GM21447 (cell line): ENCODE results near the gene MUC4.
"Not testable (repeated sequence)": the region's sequence is repeated elsewhere in the genome, so short reads cannot be mapped to it uniquely, and the experiment has no call there.

Experiments
- ATAC-seq: cut with Tn5 transposase; IDR thresholded peaks from one replicate; pipeline ENCODE4 v1.9.1; 2021; ENCODE audit not compliant: unreplicated experiment

The MUC4 gene

GRCh38 chr3:195813916-195814640 is 2.3 kb upstream of the MUC4 start:
- ATAC-seq = no peak

DNA sequence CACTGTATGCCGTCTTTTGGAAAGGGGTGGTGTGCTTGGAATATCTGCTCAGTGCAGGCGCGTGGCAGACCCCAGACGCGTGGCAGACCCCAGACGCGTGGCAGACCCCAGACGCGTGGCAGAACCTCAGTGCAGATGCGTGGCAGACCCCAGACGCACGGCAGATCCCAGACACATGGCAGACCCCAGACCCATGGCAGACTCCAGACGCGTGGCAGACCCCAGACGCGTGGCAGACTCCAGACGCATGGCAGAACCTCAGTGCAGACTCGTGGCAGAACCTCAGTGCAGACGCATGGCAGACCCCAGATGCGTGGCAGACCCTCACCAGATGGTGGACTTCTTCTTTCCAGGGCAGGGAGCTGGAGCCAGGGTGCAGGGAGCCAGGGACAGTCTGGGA is 637 bp upstream of the MUC4 start:
- no peak for ATAC-seq

DNA sequence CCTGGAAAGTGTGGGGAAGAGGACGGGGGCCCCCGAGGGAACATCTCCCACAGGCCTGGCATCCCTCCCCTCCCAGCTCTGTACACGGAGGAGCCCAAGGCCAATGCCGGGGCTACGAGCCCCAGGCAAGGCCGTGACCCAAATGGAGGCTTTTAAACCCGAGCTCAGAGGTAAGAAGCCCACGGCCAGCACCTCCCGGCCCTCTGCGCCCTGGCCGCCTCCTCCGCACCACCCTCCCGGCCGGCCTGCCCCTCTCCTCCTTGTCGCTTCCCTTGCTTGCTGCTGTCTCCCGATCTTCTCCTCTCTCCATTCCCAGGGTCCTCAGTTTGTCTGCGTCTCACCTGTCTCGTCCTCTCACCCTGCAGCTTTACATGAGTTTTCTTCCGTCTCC is 1.3 kb downstream of the MUC4 start:
- no peak for ATAC-seq

- ATAC-seq = no peak
These were observed 1.8 kb downstream of the MUC4 start for GRCh38 chr3:195809796-195810454.

DNA sequence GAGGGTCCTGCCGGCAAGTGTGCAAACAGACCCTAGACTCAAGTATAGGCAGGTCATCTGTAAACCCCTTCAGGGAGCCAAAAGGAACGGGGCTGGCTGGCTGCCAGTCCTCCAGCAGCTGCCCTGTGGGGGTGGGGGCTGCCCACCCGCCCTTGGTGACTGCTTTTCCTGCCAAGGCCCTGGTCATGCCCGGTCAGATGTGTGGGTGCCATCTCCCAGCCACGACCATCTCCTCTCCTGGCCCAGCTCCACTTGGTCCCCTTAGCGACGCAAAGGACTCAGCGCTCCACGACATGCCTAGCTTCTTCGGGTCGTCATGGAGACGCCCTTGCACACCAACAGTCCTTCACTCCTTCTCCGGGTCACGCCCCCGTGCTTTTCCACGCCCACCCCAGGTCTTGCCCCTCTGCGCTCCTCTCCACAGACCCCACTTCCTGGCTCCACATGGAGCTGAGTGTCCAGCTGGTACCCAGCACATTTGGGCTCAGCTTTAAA is 2.4 kb downstream of the MUC4 start:
- ATAC-seq = no peak

DNA sequence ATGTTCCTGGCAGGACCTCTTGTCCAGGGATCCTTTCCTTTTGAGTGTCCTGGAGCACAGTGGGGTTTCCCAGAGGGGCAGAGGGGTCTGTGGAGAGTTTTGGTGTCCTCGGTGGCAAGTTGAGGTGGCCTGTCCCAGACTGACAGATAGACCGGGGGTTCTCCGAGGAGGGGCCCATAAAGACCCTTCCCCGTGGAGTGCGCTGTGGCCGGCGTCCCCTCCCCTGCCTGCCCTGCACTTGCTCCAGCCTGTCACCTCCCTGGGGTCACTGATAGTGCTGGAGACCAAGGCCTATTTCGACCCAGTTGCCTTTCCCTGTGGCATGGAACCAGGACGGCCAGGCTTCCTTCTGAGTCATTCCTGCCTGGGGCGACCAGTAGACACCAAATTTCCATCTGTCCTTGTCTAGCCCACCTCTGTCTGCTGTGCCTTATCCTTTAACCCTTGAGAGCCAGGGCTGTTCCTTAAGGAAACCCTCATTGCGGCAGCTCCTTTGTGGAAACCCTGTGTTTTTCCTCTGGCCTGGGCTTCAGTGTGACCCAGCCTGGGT is 2.9 kb downstream of the MUC4 start:
- ATAC-seq = no peak

DNA sequence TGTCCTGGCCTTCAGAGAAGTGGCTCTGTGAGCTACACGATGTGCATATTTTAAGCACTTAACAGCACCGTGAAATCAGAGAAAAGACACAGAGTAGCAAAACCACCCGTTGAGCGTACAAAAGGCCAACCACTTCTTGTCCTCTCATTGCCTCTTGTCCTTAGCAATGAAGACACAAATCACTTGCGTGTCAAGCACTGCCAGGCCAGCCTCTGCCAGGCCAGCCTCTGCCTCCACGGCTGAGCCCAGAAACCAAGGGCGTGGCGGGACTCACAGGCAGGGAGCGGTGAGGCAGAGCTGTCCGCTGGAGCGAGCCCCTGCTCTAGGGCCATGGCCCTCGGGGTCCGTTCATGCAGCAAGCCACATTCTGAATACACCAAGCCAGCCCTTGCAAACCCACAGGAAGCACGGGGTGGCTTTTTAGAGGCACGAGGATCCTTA is 4.0 kb downstream of the MUC4 start:
- no peak for ATAC-seq

DNA sequence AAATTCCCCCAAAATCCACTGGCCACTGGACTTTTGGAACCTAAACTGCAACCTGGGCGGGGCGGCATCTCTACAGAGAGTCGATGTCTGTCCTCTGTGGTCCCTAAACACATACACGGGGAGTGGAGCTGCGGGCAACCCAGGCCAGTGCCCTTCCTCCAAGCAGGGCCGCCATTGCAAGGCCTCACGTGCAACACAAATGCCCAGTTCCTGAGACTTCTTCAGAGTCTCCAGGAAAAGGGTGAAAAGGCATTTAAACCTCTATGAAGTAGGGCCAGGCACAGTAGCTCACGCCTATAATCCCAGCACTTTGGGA is 4.9 kb downstream of the MUC4 start:
- ATAC-seq = no peak

DNA sequence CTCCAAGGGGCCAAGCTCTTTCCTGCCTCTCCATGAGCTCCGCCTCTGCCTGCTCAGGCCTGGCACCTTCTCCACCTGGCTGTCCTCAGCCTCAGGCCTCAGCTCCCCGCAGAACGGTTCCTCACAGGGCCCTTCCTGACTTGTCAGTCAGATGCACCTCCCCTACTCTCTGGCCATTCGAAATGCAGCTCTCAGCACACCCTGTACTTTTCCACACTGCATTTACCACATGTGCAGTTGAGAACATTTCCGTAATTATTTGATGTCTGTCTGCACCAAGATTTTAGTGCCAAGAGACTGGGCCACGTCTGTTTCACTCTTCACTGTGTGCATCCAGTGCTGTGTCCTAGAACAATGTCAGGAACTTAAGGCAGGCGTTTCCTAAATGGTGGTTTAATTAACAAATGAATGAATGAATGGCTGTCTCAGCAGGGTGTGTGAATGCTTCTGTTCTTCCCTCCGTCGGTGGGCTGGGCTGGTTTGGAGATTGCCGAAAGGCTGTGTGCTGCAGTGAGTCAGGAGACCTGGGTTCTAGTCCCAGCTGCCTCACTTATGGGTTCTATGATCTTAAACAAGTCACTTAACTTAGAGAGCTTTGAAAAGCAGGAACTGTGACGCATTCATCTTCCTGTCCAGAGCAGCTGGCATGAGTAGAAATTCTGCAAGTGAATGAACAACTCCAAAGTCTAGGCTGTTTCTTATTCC is 5.4 kb downstream of the MUC4 start:
- ATAC-seq = no peak

DNA sequence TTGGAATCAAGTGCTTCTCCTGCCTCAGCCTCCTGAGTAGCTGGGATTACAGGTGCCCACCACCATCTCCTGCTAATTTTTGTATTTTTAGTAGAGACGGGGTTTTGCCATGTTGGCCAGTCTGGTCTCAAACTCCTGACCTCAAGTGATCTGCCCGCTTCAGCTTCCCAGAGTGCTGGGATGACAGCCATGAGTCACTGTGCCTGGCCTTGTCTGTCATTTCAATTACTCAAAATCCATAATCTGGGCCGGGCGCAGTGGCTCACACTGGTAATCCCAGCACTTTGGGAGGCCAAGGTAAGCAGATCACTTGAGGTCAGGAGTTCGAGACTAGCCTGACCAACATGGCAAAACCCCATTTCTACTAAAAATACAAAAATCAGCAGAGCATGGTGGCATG is 6.1 kb downstream of the MUC4 start:
- not testable (repeated sequence) for ATAC-seq

DNA sequence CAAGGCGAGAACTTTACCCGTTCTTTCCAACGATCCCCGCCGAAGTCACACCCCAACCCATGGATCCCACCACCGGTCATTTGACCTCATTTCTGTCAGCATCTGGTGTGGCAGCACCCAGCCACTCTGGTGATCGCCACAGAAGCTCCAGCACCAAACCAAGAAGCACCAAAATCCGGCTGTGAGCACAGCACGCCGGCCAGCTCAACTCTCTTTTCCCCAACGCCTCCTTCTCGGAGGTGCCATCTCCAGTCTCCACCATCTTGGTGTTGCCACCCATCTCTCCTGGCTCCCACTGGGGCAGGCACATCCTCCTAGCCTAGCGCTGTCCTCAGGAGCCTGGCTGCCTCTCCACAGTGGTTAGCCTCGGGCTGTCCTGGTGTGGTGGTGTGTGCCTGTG is 6.5 kb downstream of the MUC4 start:
- no peak for ATAC-seq

DNA sequence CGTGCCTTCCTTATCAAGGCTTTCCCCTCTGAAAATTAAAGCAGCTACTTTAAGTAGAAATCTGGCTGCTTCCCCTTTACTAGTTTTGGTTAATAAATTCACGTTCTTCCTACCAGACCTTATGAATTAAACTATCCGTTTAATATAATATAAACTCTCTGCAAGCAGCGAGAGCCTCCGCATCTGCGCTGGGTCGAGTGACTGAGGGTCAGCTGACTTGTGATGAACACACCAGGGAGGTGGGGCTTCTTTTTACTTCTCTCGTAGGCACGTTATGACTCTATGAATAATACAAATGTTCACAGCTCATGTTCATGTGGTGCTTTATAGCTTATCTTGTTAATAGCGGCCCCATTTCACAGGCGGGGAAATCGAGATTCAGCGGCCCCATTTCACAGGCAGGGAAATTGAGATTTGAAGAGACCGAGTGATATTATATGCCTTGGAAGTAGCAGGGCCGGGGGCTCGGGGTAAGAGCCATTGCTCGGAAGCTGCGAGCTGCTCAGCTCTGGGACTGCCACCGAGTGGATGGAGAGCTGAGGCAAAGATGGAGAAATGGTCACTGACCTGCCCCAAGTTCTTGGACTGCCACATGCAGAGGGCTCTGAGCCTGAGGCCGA is 8.3 kb downstream of the MUC4 start:
- ATAC-seq = no peak

- no peak for ATAC-seq
These were observed 8.9 kb downstream of the MUC4 start for GRCh38 chr3:195802795-195803194.

DNA sequence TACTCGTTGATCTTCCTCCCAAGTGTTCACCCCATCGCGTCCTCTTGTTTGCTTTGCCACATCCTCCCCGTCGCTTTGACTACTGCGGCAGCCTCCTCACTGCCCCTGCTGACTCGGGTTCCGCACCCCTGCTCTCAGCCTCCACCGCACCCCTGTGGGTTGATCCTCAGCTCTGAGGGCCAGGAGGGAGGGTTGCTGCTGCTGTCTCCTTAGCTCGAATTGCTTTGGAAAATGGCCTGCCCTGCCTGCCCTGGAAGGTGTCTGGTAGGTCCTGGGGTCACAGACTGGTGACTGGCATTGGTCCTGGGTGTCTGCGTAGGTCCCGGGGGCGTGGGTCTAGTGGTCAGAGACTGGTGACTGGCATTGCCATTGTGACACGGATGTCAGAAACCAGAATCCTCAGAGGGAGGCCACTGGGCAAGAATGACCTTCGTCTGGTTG is 9.4 kb downstream of the MUC4 start:
- ATAC-seq = no peak

GRCh38 chr3:195801251-195802183 is 10.2 kb downstream of the MUC4 start:
- no peak for ATAC-seq

GRCh38 chr3:195800240-195800639 is 11.5 kb downstream of the MUC4 start:
- ATAC-seq = no peak

DNA sequence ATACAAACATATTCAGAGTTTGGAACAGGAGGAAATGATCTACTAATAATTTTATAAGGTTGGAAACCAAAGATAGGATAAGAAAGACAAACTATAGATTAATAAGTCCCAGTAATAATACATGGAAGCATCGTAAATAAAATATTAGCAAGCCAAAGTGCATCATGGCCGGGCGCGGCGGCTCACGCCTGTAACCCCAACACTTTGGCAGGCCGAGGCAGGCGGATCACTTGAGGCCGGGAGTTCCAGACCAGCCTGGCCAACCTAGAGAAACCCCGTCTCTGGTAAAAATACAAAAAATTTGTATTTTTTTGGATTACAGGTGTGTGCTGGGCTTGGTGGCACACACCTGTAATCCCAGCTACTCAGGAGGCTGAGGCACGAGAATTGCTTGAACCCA is 14.9 kb downstream of the MUC4 start:
- no peak for ATAC-seq

- no peak for ATAC-seq
These were observed 17.0 kb downstream of the MUC4 start for GRCh38 chr3:195794708-195795107.

- ATAC-seq = not testable (repeated sequence)
These were observed 19.1 kb downstream of the MUC4 start for GRCh38 chr3:195792621-195793020.

- ATAC-seq = no peak
These were observed 20.8 kb downstream of the MUC4 start for GRCh38 chr3:195790901-195791300.
